Measurements from ENCODE around the gene CNTNAP2. TPM values are rescaled to one million over a fixed set of nuclear protein-coding genes. Genes with fewer than 3 reads are reported as not detected.

Gene CNTNAP2
- total and polyA plus RNA-seq, 2 of the 8 experiments (the other 6 are each of a cell fraction or from before 2014, with no cell fraction given) = 27.9 to 71.0 TPM

GRCh38 chr7:146722986-146723385 lies 606.4 kb downstream of the CNTNAP2 start:
- Histone ChIP-seq H2BK12ac (ENCODE audit: low read depth, low read length) (no peak overlapping the region), H3K79me1 (ENCODE audit: low read depth, low read length) (no peaks in the 10 kb centered on the region), H3K4me3 (ENCODE audit: extremely low read depth in 1 of 4, insufficient read depth in 2 of 4, low read depth in 3 of 4, low read length in 4 of 4) (no peak overlapping the region), H4K5ac (ENCODE audit: insufficient read length, low read depth, low read length) (no peak overlapping the region), H3K18ac (ENCODE audit: extremely low read depth, low read length) (no peak overlapping the region), H2BK120ac (replicated peaks; ENCODE audit: low read depth, low read length) (no peak overlapping the region), H2AK5ac (ENCODE audit: low read depth, low read length) (no peak overlapping the region), H2BK20ac (ENCODE audit: low read length) (no peak overlapping the region), H3K9ac (replicated peaks in 1 of 4; ENCODE audit: extremely low read depth in 1 of 4, low read depth in 3 of 4, low read length in 3 of 4) (no peak overlapping the region), H3K14ac (ENCODE audit: insufficient read length) (no peak overlapping the region), H3K23ac (ENCODE audit: insufficient read length) (no peak overlapping the region), H4K91ac (replicated peaks; ENCODE audit: insufficient read length, low read length) (no peak overlapping the region), H3K23me2 (ENCODE audit: low read depth, low read length) (no peaks in the 10 kb centered on the region), H4K20me1 (replicated peaks in 1 of 2; ENCODE audit: control insufficient read depth in 1 of 2, insufficient read depth in 2 of 2, low read length in 2 of 2) (no peaks in the 10 kb centered on the region), H4K8ac (ENCODE audit: extremely low read depth, insufficient read depth, low read length) (no peak overlapping the region), H3K79me2 (ENCODE audit: control insufficient read depth in 1 of 2, insufficient read depth in 2 of 2, low read length in 2 of 2) (no peaks in the 10 kb centered on the region), H3K4me2 (ENCODE audit: insufficient read depth in 1 of 2, low read depth in 2 of 2, low read length in 2 of 2) (no peak overlapping the region), H3K4me1 (replicated peaks in 1 of 4; ENCODE audit: control insufficient read depth in 3 of 4, insufficient read depth in 4 of 4, low read length in 3 of 4) (no peaks in the 10 kb centered on the region; a peak in 2 of 7 replicates), H2BK5ac (ENCODE audit: low read depth, low read length) (no peak overlapping the region), H2BK15ac (ENCODE audit: low read length) (no peak overlapping the region), H3K9me3 (ENCODE audit: insufficient read depth in 2 of 2, low read depth in 1 of 2, low read length in 1 of 2) (no peaks in the 10 kb centered on the region), H2AFZ (ENCODE audit: low read length) (no peak overlapping the region), H3K27me3 (replicated peaks in 1 of 4; ENCODE audit: control insufficient read depth in 3 of 4, extremely low read depth in 1 of 4, insufficient read depth in 3 of 4, low read length in 3 of 4) (no peaks in the 10 kb centered on the region), H3K27ac (ENCODE audit: low read depth, low read length) (no peak overlapping the region), H3K36me3 (ENCODE audit: control insufficient read depth in 2 of 4, insufficient read depth in 4 of 4, low read length in 3 of 4) (no peaks in the 10 kb centered on the region), H3K56ac (replicated peaks; ENCODE audit: insufficient read length, low read depth, low read length) (no peak overlapping the region), H3K4ac (replicated peaks; ENCODE audit: insufficient read length, low read depth, low read length) (no peak overlapping the region)
- DNase-seq (ENCODE audit: low read depth in 1 of 2, low spot score in 2 of 2) (no peak), FAIRE-seq (no peak)
- 82% methylated on average over 1 of the region's 1 CpG; no CpG with 5 or more reads in 1 of the 2 experiments for WGBS, 2 experiments (ENCODE audit: extremely low coverage in 1 of 2, insufficient coverage in 1 of 2, insufficient read length in 1 of 2, insufficient replicate concordance in 2 of 2, low coverage in 1 of 2, low lambda C conversion rate in 2 of 2, missing lambda C conversion rate in 1 of 2)
- ChIA-PET POLR2A (ENCODE audit: partially characterized antibody) (no interaction called here), CTCF (ENCODE audit: partially characterized antibody) (no interaction called here)
- TF ChIP-seq FOSL1 (IDR thresholded peaks at IDR 0.05; ENCODE audit: insufficient read depth, low read depth, low read length) (no peak), BRCA1 (IDR thresholded peaks at IDR 0.05; ENCODE audit: low read depth, low read length) (no peak)
